NCI-H2081 (cell line): ENCODE results near the gene CMC2.

Experiments used
- DNase-seq, 2 experiments: peaks; one replicate each; lab custom pipeline; 2025; lab: John Stamatoyannopoulos, UW

Gene CMC2

DNA sequence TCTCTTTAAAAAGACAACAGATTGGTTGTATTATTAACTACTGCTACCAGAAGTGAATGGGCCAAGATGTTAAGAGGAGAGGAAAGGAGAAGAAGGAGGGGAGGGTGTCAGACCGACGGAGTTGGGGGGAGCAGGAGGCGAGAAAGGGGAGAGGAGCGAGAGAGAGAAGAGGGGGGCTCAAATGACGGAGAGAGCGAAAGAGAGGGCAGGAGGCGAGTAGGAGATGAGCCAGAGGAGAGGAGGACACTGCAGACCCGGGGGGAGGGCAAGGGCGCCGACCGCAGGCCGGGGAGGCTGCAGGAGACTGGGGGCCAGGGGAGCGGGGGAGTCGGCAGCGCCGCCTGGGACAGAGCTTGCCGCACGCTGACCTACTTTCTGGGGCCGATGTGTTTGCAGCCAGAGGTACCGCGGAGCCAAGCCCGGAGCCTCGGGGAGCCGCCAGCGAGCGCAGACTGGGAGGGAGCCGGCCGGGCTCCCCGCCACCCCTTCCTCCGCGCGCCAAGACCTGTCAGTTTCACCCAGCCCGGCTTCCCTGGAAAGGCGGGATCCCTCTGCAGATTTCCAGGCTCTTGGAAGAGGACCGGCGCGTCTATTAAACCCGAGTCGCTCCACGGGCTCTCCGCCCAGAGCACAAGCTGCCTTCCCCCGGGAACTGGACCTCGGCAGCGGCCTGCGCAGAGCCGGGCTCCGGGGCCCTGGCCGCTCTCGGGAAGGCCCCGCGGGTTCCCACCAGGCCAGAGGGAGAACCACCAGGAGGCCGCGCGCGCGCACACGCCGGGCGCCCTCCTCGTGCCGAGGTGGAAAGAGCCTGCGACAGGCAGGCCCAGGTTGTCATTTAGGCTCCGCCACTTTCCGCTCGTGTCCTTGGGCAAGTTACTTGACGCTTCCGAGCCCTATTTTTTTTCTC is 74.6 kb downstream of the CMC2 start:
- DNase-seq = peak in 1 of 2 experiments; percentile 31

DNA sequence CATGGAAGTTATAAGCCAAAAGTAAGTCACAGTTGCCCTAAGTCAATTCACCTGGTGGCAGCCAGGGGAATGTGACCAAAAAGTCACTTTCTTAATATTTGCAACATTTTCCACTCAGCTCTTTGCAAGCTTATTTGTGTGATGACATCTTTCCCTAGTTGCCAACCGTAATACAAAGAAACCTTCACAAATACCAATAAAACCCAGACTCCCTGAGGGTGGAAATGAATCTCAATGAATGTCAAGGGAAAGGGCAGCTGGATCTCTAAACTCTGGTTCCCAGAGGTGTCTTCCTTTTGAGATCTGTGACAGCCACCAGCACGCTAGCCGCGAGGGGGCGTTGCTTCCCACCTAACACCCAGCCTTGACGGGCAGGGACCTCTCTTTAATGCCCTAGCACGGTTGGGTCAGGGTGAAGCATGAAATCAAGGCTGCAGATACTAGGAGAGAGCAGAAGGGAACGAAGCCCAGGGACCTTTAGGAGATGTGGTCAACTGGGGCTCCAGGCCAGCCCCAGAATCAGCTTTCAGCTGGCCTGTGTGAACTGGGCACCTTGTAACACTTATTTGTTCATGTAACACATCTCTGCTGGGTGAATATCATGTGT is 82.2 kb downstream of the CMC2 start:
- no peak for DNase-seq

DNA sequence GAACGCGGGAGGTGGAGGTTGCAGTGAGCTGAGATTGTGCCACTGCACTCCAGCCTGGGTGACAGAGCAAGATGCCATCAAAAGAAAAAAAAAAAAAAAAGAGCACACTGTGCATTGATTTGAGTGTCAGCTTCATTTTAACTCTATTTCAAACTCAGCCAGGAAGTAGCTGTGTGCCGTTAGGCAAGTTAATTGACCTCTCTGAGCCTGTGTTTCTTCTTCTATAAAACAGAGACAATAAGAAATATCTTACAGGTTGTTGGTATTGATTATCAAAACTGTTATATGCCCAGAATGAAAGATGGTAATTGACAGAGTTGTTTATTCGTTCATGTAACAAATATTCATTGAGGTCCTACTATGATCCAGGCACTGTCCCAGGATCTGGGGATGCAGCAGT is 83.3 kb downstream of the CMC2 start:
- no peak for DNase-seq
